HG02840 (cell line): ENCODE data around the gene MARK1.
A peak's percentile ranks its signal among the peaks of the same experiment; 100 is the strongest.
"Not testable (repeated sequence)": the region's sequence is repeated elsewhere in the genome, so short reads cannot be mapped to it uniquely, and the experiment has no call there.

Experiments
- ATAC-seq: cut with Tn5 transposase; IDR thresholded peaks from one replicate; pipeline ENCODE4 v1.9.1; 2021; ENCODE audit warnings: mild to moderate bottlenecking, moderate library complexity, moderate number of reproducible peaks; ENCODE audit not compliant: unreplicated experiment, low FRiP score

MARK1 gene

GRCh38 chr1:220604926-220605325 is 77.0 kb downstream of the MARK1 start:
- no peak for ATAC-seq

GRCh38 chr1:220605651-220606050 is 77.7 kb downstream of the MARK1 start:
- ATAC-seq = not testable (repeated sequence)

GRCh38 chr1:220611100-220611499 is 83.2 kb downstream of the MARK1 start:
- not testable (repeated sequence) for ATAC-seq

GRCh38 chr1:220616836-220617235 is 88.9 kb downstream of the MARK1 start:
- no peak for ATAC-seq

- no peak for ATAC-seq
Observed at GRCh38 chr1:220628431-220628830, 100.5 kb downstream of the MARK1 start.

GRCh38 chr1:220631238-220631815 is 103.4 kb downstream of the MARK1 start:
- no peak for ATAC-seq

GRCh38 chr1:220637759-220638158 is 109.8 kb downstream of the MARK1 start:
- ATAC-seq = no peak

GRCh38 chr1:220642285-220642684 is 114.3 kb downstream of the MARK1 start:
- no peak for ATAC-seq

- ATAC-seq = no peak
Observed at GRCh38 chr1:220652995-220653394, 125.1 kb downstream of the MARK1 start.

GRCh38 chr1:220655509-220655908 is 127.6 kb downstream of the MARK1 start:
- ATAC-seq = peak; percentile 67

GRCh38 chr1:220655961-220656740 is 128.2 kb downstream of the MARK1 start:
- ATAC-seq = no peak

- ATAC-seq = no peak
Observed at GRCh38 chr1:220666349-220666748, 138.4 kb downstream of the MARK1 start.

- no peak for ATAC-seq
Observed at GRCh38 chr1:220669005-220669404, 141.1 kb downstream of the MARK1 start.

GRCh38 chr1:220670365-220670764 is 142.4 kb downstream of the MARK1 start:
- ATAC-seq = no peak

- ATAC-seq = no peak
Observed at GRCh38 chr1:220673921-220674320, 146.0 kb downstream of the MARK1 start.

- ATAC-seq = no peak
Observed at GRCh38 chr1:220677251-220677650, 149.3 kb downstream of the MARK1 start.

GRCh38 chr1:220680085-220680687 is 152.2 kb downstream of the MARK1 start:
- peak; percentile 64 for ATAC-seq

- ATAC-seq = no peak
Observed at GRCh38 chr1:220681220-220681880, 153.4 kb downstream of the MARK1 start.

GRCh38 chr1:220682901-220683576 is 155.1 kb downstream of the MARK1 start:
- ATAC-seq = no peak

GRCh38 chr1:220683716-220684115 is 155.8 kb downstream of the MARK1 start:
- ATAC-seq = not testable (repeated sequence)

- no peak for ATAC-seq
Observed at GRCh38 chr1:220684890-220685289, 157.0 kb downstream of the MARK1 start.
